ENCODE data around the gene RPTOR.

- TF ChIP-seq CTCF (IDR thresholded peaks at IDR 0.05; ENCODE audit: low read length) (no peak), EZH2 (IDR thresholded peaks at IDR 0.05; ENCODE audit: borderline replicate concordance, low read length) (no peak)
Measured at GRCh38 chr17:80829166-80829813, 284.7 kb downstream of the RPTOR start.

Data from OCI-LY1 (cell line).